ENCODE data around the gene NEK9.

DNA sequence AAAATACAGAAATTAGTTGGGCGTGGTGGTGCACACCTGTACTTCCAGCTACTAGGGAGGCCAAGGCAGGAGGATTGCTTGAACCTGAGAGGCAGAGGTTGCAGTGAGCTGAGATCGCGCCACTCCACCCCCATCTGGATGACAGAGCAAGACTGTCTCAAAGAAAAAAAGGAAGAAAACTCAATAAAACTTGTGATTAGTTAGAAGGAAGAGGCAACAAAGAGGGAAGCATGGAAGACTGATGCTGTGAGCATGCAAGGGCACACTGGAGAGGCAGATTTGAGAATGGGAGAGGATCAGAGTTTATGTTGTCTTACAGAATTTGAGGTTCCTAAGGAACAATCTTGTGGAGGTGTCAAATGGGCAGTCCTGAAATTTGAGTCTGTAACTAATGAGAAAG, 60.2 kb downstream of the NEK9 start:
- TF ChIP-seq, protein P1, sequence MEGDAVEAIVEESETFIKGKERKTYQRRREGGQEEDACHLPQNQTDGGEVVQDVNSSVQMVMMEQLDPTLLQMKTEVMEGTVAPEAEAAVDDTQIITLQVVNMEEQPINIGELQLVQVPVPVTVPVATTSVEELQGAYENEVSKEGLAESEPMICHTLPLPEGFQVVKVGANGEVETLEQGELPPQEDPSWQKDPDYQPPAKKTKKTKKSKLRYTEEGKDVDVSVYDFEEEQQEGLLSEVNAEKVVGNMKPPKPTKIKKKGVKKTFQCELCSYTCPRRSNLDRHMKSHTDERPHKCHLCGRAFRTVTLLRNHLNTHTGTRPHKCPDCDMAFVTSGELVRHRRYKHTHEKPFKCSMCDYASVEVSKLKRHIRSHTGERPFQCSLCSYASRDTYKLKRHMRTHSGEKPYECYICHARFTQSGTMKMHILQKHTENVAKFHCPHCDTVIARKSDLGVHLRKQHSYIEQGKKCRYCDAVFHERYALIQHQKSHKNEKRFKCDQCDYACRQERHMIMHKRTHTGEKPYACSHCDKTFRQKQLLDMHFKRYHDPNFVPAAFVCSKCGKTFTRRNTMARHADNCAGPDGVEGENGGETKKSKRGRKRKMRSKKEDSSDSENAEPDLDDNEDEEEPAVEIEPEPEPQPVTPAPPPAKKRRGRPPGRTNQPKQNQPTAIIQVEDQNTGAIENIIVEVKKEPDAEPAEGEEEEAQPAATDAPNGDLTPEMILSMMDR (conservative IDR thresholded peaks at IDR 0.05; ENCODE audit: low read depth, low read length), result no peak
- TF ChIP-seq EZH2 (IDR thresholded peaks at IDR 0.05; ENCODE audit: low read length, unreplicated experiment), result no peak
- no peak for TF ChIP-seq EZH2phosphoT487 (IDR thresholded peaks at IDR 0.05; ENCODE audit: borderline replicate concordance, low read length)
